ENCODE measurements around the gene FGR. TPM values are rescaled to one million over a fixed set of nuclear protein-coding genes. Genes with fewer than 3 reads are reported as not detected.
"Not testable (repeated sequence)": the region's sequence is repeated elsewhere in the genome, so short reads cannot be mapped to it uniquely, and the experiment has no call there.

The FGR gene
- total RNA-seq, 1 experiment from 2014 or later, result not detected

GRCh38 chr1:27619782-27620438 is 15.1 kb downstream of the FGR start:
- ChIA-PET CTCF (interaction anchor here (1.2 kb wide), 1 partner anchor 11 kb away, joined by 3 read pairs; no protein-coding TSS in a partner anchor), RAD21 (ENCODE audit: low non-redundant PET in 1 of 2, low total read pairs in 2 of 2, uncharacterized antibody in 2 of 2, unreplicated experiment in 2 of 2) (interaction anchor here in 1 of 2 experiments (1.2 kb wide), 1 partner anchor 9 kb away, joined by 3 read pairs; no protein-coding TSS in a partner anchor), POLR2A (interaction anchor here (0.9 kb wide), 1 partner anchor 22 kb away, joined by 3 read pairs; no protein-coding TSS in a partner anchor)
- ATAC-seq; H2AFZ ChIP-seq (ENCODE audit: low read depth, low read length, poor library complexity, severe bottlenecking); DNase-seq (ENCODE audit: low read depth, low spot score); H3K4me3 ChIP-seq (replicated peaks in 1 of 2; ENCODE audit: low read depth in 1 of 2, low read length in 2 of 2); H3K9ac ChIP-seq (ENCODE audit: low read length); H3K4me1 ChIP-seq (ENCODE audit: control insufficient read depth in 1 of 2, insufficient read depth in 2 of 2, low read length in 2 of 2); H3K36me3 ChIP-seq (ENCODE audit: control insufficient read depth in 1 of 2, insufficient read depth in 2 of 2, low read length in 2 of 2); H4K20me1 ChIP-seq (ENCODE audit: insufficient read depth); H3K9me2 ChIP-seq (ENCODE audit: insufficient read depth); H3K27me3 ChIP-seq (ENCODE audit: insufficient read depth, low read length); BruUV-seq (replicated peaks); intact Hi-C loops (cut with micrococcal nuclease); H3K9me3 ChIP-seq (ENCODE audit: control insufficient read depth in 1 of 2, insufficient read depth in 1 of 2, low read depth in 1 of 2, low read length in 2 of 2); H3K79me2 ChIP-seq (ENCODE audit: insufficient read depth, low read length); H3K27ac ChIP-seq (ENCODE audit: low read depth, low read length); H3K4me2 ChIP-seq (ENCODE audit: low read length): not testable (repeated sequence)

GRCh38 chr1:27618341-27619082 is 16.5 kb downstream of the FGR start:
- H3K4me1 ChIP-seq (ENCODE audit: control insufficient read depth in 1 of 2, insufficient read depth in 2 of 2, low read length in 2 of 2), result peaks cover 0 to 8% of the 10 kb centered on the region in 2 experiments; a peak in 2 of 4 replicates
- H3K27ac ChIP-seq (ENCODE audit: low read depth, low read length), result no peak overlapping the region
- H3K4me2 ChIP-seq (ENCODE audit: low read length), result no peak overlapping the region
- POLR2A ChIA-PET, result no interaction called here
- H3K36me3 ChIP-seq (ENCODE audit: control insufficient read depth in 1 of 2, insufficient read depth in 2 of 2, low read length in 2 of 2), result no peaks in the 10 kb centered on the region
- no peaks in the 10 kb centered on the region for H3K27me3 ChIP-seq (ENCODE audit: insufficient read depth, low read length)
- RAD21 ChIA-PET (ENCODE audit: low non-redundant PET in 1 of 2, low total read pairs in 2 of 2, uncharacterized antibody in 2 of 2, unreplicated experiment in 2 of 2), result no interaction called here
- intact Hi-C loops (cut with micrococcal nuclease), result no loop called here
- TF ChIP-seq POLR2AphosphoS5 (IDR thresholded peaks at IDR 0.05; ENCODE audit: low read depth, low read length) (no peak), JUND (IDR thresholded peaks at IDR 0.05) (no peak), FOSL1 (IDR thresholded peaks at IDR 0.05; ENCODE audit: low read depth) (no peak), EGR1 (IDR thresholded peaks at IDR 0.05; ENCODE audit: low read depth) (no peak), EZH2 (IDR thresholded peaks at IDR 0.05) (no peak)
- ATAC-seq (no peak), DNase-seq (ENCODE audit: low read depth, low spot score) (no peak)
- BruUV-seq (replicated peaks), result no TSS peak
- no peaks in the 10 kb centered on the region for H3K79me2 ChIP-seq (ENCODE audit: insufficient read depth, low read length)
- no peaks in the 10 kb centered on the region for H3K9me3 ChIP-seq (ENCODE audit: control insufficient read depth in 1 of 2, insufficient read depth in 1 of 2, low read depth in 1 of 2, low read length in 2 of 2)
- H4K20me1 ChIP-seq (ENCODE audit: insufficient read depth), result no peaks in the 10 kb centered on the region
- H3K9me2 ChIP-seq (ENCODE audit: insufficient read depth), result no peaks in the 10 kb centered on the region
- CTCF ChIA-PET, result interaction anchor here (0.8 kb wide), 1 partner anchor 44 kb away, joined by 3 read pairs; no protein-coding TSS in a partner anchor
- H3K9ac ChIP-seq (ENCODE audit: low read length), result no peak overlapping the region
- H2AFZ ChIP-seq (ENCODE audit: low read depth, low read length, poor library complexity, severe bottlenecking), result no peak overlapping the region
- no peak overlapping the region for H3K4me3 ChIP-seq (replicated peaks in 1 of 2; ENCODE audit: low read depth in 1 of 2, low read length in 2 of 2)
